LNCaP clone FGC (cell line): ENCODE measurements around the gene PRR16.
"Not testable (repeated sequence)": the region's sequence is repeated elsewhere in the genome, so short reads cannot be mapped to it uniquely, and the experiment has no call there.

Experiments used
- DNase-seq: peaks from one replicate; pipeline ENCODE4 v3.0.0-alpha.2; 2011; ENCODE audit warnings: low read depth
- H3K4me3 ChIP-seq: 2 replicates; pipeline ENCODE4 v1.5.1; 2011; ENCODE audit warnings: mild to moderate bottlenecking, low read depth, low read length, control low read depth
- TF ChIP-seq, protein P1 (sequence below): IDR thresholded peaks from 2 replicates; pipeline ENCODE4 v1.5.1; 2012; ENCODE audit warnings: mild to moderate bottlenecking; ENCODE audit not compliant: control insufficient read depth, insufficient read depth; ENCODE audit errors: extremely low read depth

The PRR16 gene

DNA sequence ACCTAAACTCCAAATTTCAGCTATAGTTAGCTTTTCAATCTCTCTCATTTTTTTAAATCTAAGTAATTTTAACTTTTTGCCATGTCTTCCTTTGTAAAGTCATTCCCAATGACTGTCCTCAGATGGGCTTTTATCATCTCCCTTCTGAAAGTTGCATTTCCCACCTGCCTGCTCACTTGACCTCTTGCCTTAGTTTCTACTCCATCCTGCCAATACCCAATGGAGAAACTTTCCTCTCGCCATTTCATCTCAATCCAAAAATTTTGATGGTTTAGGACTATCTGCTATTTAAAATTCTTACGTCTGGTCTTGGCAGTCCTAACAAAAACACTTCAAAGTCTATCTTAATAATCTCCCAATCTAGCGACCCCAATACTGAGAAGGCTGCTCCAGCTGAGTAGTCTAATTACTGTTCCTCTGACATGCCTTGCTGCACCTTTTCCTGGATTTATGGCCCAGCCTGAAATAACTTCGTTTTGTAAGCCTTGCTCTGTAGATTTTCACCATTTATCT lies 231.3 kb downstream of the PRR16 start:
- H3K4me3 ChIP-seq: no peak overlapping the region
- TF ChIP-seq, protein P1, sequence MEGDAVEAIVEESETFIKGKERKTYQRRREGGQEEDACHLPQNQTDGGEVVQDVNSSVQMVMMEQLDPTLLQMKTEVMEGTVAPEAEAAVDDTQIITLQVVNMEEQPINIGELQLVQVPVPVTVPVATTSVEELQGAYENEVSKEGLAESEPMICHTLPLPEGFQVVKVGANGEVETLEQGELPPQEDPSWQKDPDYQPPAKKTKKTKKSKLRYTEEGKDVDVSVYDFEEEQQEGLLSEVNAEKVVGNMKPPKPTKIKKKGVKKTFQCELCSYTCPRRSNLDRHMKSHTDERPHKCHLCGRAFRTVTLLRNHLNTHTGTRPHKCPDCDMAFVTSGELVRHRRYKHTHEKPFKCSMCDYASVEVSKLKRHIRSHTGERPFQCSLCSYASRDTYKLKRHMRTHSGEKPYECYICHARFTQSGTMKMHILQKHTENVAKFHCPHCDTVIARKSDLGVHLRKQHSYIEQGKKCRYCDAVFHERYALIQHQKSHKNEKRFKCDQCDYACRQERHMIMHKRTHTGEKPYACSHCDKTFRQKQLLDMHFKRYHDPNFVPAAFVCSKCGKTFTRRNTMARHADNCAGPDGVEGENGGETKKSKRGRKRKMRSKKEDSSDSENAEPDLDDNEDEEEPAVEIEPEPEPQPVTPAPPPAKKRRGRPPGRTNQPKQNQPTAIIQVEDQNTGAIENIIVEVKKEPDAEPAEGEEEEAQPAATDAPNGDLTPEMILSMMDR: no peak
- DNase-seq: no peak

DNA sequence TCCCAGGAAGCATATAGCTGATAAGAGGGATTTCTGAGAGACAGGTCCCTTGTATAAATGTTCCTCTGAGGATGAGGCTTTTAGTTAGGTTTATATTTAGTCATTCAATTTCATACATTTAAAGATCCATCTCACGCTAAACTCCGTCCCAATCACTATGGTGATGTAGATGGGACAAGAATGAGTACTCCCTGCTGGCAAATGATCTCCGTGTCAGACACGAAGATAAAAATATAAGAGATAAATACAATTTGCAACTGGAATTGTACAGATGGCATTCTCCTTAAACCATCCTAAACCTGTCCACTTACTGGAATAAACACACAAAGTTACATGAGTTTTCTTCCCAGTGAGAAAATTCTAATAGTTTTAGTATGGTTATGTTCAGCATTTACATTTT lies 233.0 kb downstream of the PRR16 start:
- no peak for DNase-seq
- TF ChIP-seq, protein P1: no peak
- no peak overlapping the region for H3K4me3 ChIP-seq

DNA sequence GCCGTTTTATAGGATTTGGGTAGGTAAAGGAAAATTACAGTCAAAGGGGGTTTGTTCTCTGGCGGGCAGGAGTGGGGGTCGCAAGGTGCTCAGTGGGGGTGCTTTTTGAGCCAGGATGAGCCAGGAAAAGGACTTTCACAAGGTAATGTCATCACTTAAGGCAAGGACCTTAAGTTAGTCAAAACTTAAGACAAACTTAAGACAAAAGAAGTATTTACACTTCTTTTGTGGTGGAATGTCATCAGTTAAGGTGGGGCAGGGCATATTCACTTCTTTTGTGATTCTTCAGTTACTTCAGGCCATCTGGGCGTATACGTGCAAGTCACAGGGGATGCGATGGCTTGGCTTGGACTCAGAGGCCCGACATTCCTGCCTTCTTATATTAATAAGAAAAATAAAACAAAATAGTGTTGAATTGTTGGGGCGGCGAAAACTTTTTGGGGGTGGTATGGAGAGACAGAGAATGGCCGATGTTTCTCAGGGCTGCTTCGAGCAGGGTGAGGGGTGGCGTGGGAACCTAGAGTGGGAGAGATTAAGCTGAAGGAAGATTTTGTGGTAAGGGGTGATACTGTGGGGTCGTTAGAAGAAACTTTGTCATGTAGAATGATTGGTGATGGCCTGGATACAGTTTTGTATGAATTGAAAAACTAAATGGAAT lies 233.7 kb downstream of the PRR16 start:
- DNase-seq, H3K4me3 ChIP-seq: not testable (repeated sequence)

DNA sequence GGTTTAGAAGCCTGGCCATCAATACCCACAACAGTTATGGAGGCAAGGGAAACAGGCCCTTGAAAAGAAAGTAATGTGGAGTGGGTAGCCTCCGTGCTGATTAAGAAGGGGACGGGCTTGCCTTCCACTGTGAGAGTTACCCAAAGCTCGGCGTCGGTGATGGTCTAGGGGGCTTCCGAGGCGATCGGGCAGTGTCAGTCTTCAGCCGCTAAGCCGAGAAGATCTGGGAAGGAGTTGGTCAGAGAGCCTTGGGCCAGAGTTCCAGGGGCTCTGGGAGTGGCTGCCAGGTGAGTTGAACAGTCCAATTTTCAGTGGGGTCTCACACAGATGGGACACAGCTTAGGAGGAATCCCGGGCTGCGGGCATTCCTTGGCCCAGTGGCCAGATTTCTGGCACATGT lies 236.6 kb downstream of the PRR16 start:
- not testable (repeated sequence) for H3K4me3 ChIP-seq, DNase-seq

DNA sequence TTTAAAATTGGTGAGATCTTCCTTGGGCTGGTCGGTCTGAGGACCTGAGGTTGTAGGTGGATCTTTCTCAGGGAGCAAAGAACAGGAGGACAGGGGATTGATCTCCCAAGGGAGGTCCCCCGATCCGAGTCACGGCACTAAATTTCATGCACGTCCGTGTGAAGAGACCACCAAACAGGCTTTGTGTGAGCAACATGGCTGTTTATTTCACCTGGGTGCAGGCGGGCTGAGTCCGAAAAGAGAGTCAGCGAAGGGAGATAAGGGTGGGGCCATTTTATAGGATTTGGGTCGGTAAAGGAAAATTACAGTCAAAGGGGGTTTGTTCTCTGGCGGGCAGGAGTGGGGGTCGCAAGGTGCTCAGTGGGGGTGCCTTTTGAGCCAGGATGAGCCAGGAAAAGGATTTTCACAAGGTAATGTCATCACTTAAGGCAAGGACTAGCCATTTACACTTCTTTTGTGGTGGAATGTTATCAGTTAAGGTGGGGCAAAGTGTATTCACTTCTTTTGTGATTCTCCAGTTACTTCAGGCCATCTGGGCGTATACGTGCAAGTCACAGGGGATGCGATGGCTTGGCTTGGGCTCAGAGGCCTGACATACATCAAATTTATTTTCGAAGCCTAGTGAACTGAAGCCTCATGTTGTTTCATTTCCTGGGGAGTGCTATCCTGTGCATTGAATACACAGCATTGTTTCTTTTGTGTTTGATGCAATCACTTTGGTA lies 238.9 kb downstream of the PRR16 start:
- H3K4me3 ChIP-seq, DNase-seq: not testable (repeated sequence)

DNA sequence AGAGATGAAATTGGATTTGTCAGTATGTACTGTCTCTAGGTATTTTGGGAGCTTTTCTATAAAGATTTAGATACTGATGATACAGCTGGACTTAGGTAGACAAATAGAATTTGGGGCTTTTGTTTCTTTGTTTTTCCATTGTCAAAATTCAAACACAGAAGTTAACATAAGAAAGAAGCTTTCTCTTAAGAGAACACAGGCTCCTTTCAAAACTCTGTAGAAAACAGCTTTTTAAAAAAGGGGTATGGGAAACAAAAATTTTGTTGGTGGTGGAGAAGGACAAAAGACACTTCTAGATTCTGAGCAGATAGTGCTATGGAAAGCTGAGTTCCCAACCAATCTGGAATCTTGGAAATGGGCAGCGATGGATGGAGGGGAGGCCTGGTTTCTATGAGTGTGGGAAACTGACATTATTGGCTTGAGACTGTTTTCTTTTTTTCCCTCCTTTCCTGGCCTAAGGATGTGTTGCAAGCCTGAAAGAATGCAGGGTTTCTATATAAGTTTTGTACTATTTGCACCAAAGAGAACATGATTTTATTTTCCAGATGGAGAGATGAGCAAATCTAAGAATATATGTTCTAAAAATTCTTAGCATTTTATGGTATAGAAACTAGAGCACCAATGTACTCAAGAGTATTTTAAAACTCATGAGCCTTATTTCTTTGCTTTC lies 240.0 kb downstream of the PRR16 start:
- H3K4me3 ChIP-seq: no peak overlapping the region

DNA sequence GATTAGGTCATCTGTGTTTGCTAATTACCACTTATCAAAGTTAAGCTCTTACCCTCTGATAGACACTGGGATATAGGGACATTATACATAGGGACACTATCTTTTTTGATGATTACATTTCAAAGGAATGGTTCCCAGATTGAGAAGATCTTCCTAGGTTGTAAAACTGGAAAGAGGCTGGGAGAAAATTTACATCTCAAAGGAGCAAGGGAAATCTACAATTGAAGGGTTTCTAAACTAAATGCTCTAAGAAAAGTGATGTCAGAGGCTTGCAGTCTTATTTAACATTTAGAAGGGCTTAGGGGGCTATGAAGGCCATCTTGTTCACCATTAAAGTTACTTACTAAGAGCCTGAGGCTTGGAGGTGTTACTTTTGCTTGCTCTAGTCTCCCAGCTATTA lies 242.8 kb downstream of the PRR16 start:
- no peak for DNase-seq
- no peak overlapping the region for H3K4me3 ChIP-seq
- TF ChIP-seq, protein P1: no peak

More for the DNA sequence above, 240.0 kb downstream of the PRR16 start:
- DNase-seq: no peak
- TF ChIP-seq, protein P1: no peak

DNA sequence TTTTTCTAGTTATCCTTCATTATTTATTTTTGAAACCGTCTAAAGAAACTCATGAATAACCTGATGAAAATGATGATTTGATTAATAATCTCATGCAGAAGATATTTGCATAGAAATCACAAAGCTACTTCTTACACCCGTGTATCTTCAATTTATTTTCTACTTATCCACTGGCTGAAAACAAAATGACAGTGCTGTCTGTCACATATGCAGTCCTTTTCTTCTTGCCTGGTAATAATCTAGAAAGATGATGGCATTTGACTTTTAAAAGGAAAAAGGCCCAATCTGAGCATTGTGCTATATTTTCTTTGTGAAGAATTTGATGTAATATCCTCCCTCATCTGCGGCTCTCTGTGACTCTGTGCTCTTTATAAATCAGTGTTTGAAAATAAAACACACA lies 253.3 kb downstream of the PRR16 start:
- TF ChIP-seq, protein P1: no peak
- DNase-seq: no peak
- H3K4me3 ChIP-seq: no peak overlapping the region
